T-helper 17 cell (primary cell): ENCODE measurements around the gene DDR1. TPM values are rescaled to one million over a fixed set of nuclear protein-coding genes. Genes with fewer than 3 reads are reported as not detected.

Source experiments
- total RNA-seq, 4 donors: library from RNA in 2 of 4; stranded (reverse) in 2 of 4; gene quantifications; one replicate each; pipeline ENCODE4 v1.2.3 and lab custom pipeline; 2022 to 2026

The DDR1 gene
- total RNA-seq, 2 donors from 2014 or later = 1.8 to 5.6 TPM

Other genes starting within 250 kb of the DDR1 start
- gene C6orf136, start 237.4 kb upstream of the DDR1 start, total RNA-seq = 10 to 100 TPM; 32.6 to 37.0 TPM
- gene DHX16, start 211.5 kb upstream of the DDR1 start, total RNA-seq = 10 to 100 TPM; 23.5 to 25.6 TPM
- gene PPP1R18, start 197.9 kb upstream of the DDR1 start, total RNA-seq = 100 to 1,000 TPM in 1 of 2 donors, 10 to 100 TPM in 1; 99.5 to 117 TPM
- gene NRM, start 193.5 kb upstream of the DDR1 start, total RNA-seq = 1 to 10 TPM; 4.7 to 5.6 TPM
- gene MDC1, start 167.2 kb upstream of the DDR1 start, total RNA-seq = 10 to 100 TPM; 37.4 to 46.5 TPM
- gene TUBB, start 164.2 kb upstream of the DDR1 start, total RNA-seq = 100 to 1,000 TPM; 104 to 108 TPM
- 10 to 100 TPM; 25.6 to 39.0 TPM for gene FLOT1, start 141.8 kb upstream of the DDR1 start, total RNA-seq
- 10 to 100 TPM in 1 of 2 donors, 1 to 10 TPM in 1; 9.6 to 11.3 TPM for gene IER3, start 140.0 kb upstream of the DDR1 start, total RNA-seq
- 10 to 100 TPM; 11.6 to 19.7 TPM for gene GTF2H4, start 23.7 kb downstream of the DDR1 start, total RNA-seq
- 10 to 100 TPM; 24.4 to 30.5 TPM for gene VARS2, start 29.7 kb downstream of the DDR1 start, total RNA-seq
- gene SFTA2, start 47.7 kb downstream of the DDR1 start, total RNA-seq = not detected
- gene MUCL3, start 56.5 kb downstream of the DDR1 start, total RNA-seq = not detected
- gene MUC21, start 99.2 kb downstream of the DDR1 start, total RNA-seq = not detected
- not detected for gene MUC22, start 126.0 kb downstream of the DDR1 start, total RNA-seq
- gene C6orf15, start 228.1 kb downstream of the DDR1 start, total RNA-seq = not detected
- not detected for gene PSORS1C1, start 230.3 kb downstream of the DDR1 start, total RNA-seq
- not detected for gene CDSN, start 235.9 kb downstream of the DDR1 start, total RNA-seq